NB4 (cell line): Measurements from ENCODE around the gene GNG11.

Experiments used
- MYC ChIP-seq: IDR thresholded peaks from 2 replicates; pipeline ENCODE4 v1.6.1; 2011; ENCODE audit warnings: low read depth, low read length
- POLR2A ChIP-seq: IDR thresholded peaks from 2 replicates; pipeline ENCODE4 v1.6.1; 2011; ENCODE audit warnings: mild to moderate bottlenecking; ENCODE audit not compliant: insufficient read length; ENCODE audit errors: extremely low read depth
- TF ChIP-seq, protein P1 (sequence below): IDR thresholded peaks from one replicate; pipeline ENCODE4 v1.5.1; 2012; ENCODE audit warnings: low read depth, low read length

DNA sequence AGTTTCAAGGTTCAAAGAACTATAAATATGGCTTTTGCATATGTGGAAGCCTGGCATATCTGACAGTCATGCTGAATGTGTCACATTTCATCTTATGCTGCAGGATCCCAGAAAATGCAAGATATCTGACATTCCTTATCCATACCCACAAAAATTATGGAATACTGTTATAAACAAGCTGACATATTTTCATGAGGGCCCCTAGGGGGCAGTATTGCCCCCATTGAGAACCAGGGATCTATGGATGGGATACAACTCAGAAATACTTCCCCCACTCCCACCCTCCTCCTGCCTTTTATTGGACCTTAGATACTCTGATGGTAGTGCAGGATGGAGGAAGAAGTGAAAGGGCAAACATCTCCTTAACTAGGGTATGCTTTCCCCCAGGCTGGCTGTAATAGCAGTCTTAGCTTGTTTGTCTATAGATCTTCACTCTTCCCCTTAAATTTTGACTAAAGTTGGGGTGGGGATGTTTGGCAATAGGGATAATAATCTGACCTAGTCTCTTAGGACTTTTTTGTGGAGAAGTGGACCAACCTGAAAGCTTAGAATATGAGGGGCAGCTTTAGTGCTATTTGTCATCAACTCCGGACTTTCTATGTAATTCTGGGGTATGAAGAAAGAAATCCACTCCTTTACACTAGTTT is 18.6 kb upstream of the GNG11 start:
- TF ChIP-seq, protein P1, sequence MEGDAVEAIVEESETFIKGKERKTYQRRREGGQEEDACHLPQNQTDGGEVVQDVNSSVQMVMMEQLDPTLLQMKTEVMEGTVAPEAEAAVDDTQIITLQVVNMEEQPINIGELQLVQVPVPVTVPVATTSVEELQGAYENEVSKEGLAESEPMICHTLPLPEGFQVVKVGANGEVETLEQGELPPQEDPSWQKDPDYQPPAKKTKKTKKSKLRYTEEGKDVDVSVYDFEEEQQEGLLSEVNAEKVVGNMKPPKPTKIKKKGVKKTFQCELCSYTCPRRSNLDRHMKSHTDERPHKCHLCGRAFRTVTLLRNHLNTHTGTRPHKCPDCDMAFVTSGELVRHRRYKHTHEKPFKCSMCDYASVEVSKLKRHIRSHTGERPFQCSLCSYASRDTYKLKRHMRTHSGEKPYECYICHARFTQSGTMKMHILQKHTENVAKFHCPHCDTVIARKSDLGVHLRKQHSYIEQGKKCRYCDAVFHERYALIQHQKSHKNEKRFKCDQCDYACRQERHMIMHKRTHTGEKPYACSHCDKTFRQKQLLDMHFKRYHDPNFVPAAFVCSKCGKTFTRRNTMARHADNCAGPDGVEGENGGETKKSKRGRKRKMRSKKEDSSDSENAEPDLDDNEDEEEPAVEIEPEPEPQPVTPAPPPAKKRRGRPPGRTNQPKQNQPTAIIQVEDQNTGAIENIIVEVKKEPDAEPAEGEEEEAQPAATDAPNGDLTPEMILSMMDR = peak; percentile 87
- TF ChIP-seq MYC (no peak), POLR2A (no peak)
